IMR-90 (cell line): ENCODE data around the gene NRG4. TPM values are rescaled to one million over a fixed set of nuclear protein-coding genes. Genes with fewer than 3 reads are reported as not detected.

Experiments used
- ATAC-seq: fragments of 200-7000 bp; cut with Tn5 transposase; 2 replicates; pipeline ENCODE4 v1.9.1; 2020; ENCODE audit warnings: low read depth, mild to moderate bottlenecking, moderate library complexity
- BruUV-seq: library from RNA; stranded (reverse); fragments of 400-500 nt; replicated peaks from 2 replicates; lab custom pipeline; 2021; lab: Mats Ljungman, UMichigan
- CTCF ChIA-PET: fragments of 300-600 bp; formaldehyde crosslinking; extraction: SDS; loops from one replicate; lab custom pipeline; 2021; ENCODE audit warnings: antibody characterized with exemption; lab: Yijun Ruan, JAX
- POLR2A ChIA-PET: fragments of 300-600 bp; sonication (Branson Sonifier 250); formaldehyde crosslinking; loops from one replicate; lab custom pipeline; 2022; ENCODE audit warnings: antibody characterized with exemption; ENCODE audit not compliant: unreplicated experiment; lab: Charles Lee
- DNase-seq: peaks from one replicate; pipeline ENCODE4 v3.0.0; 2013
- H2AFZ ChIP-seq: replicated peaks from 2 replicates; pipeline ENCODE3; 2013; ENCODE audit warnings: low read length, mild to moderate bottlenecking; ENCODE audit not compliant: poor library complexity
- H2AK5ac ChIP-seq: 2 replicates; pipeline ENCODE4 v1.6.1; 2013; ENCODE audit warnings: low read depth, low read length, inconsistent platforms
- H2AK9ac ChIP-seq: replicated peaks from 2 replicates; pipeline ENCODE3; 2013; ENCODE audit warnings: mild to moderate bottlenecking, low read depth, low read length, moderate library complexity; ENCODE audit not compliant: poor library complexity
- H2BK120ac ChIP-seq: 2 replicates; pipeline ENCODE4 v1.6.1; 2013; ENCODE audit warnings: low read depth, low read length, inconsistent platforms
- H2BK15ac ChIP-seq: 3 replicates; pipeline ENCODE4 v1.6.1; 2013; ENCODE audit warnings: low read depth, low read length, inconsistent platforms
- H2BK20ac ChIP-seq: 2 replicates; pipeline ENCODE4 v1.6.1; 2013; ENCODE audit warnings: low read depth, mild to moderate bottlenecking, inconsistent platforms, low read length, moderate library complexity
- H2BK5ac ChIP-seq: 2 replicates; pipeline ENCODE4 v1.6.1; 2013; ENCODE audit warnings: mild to moderate bottlenecking, low read depth, low read length, inconsistent platforms; ENCODE audit not compliant: poor library complexity, severe bottlenecking
- H3K14ac ChIP-seq: replicated peaks from 2 replicates; pipeline ENCODE4 v1.6.1; 2013; ENCODE audit warnings: low read depth, low read length, inconsistent platforms
- H3K18ac ChIP-seq: 2 replicates; pipeline ENCODE4 v1.6.1; 2013; ENCODE audit warnings: low read depth, low read length, control low read depth
- H3K23ac ChIP-seq: 2 replicates; pipeline ENCODE4 v1.6.1; 2013; ENCODE audit warnings: low read depth, low read length, inconsistent platforms
- H3K27ac ChIP-seq: 2 replicates; pipeline ENCODE4 v1.5.1; 2013; ENCODE audit warnings: mild to moderate bottlenecking, control low read depth, low read length; ENCODE audit not compliant: insufficient read depth
- H3K27me3 ChIP-seq: 2 replicates; pipeline ENCODE4 v1.6.1; 2013; ENCODE audit warnings: low read length; ENCODE audit not compliant: control insufficient read depth, insufficient read depth
- H3K36me3 ChIP-seq: 2 replicates; pipeline ENCODE4 v1.6.1; 2013; ENCODE audit warnings: low read length, mixed read lengths; ENCODE audit not compliant: control insufficient read depth, insufficient read depth
- H3K4ac ChIP-seq: 2 replicates; pipeline ENCODE4 v1.6.1; 2013; ENCODE audit warnings: low read depth, low read length, inconsistent platforms
- H3K4me1 ChIP-seq: 2 replicates; pipeline ENCODE4 v1.6.1; 2013; ENCODE audit warnings: low read length, mixed read lengths; ENCODE audit not compliant: control insufficient read depth, insufficient read depth
- H3K4me2 ChIP-seq: 2 replicates; pipeline ENCODE4 v1.6.1; 2013; ENCODE audit warnings: low read depth, mild to moderate bottlenecking, control low read depth, low read length, moderate library complexity
- H3K4me3 ChIP-seq: 2 replicates; pipeline ENCODE4 v1.5.1; 2013; ENCODE audit warnings: low read depth, mild to moderate bottlenecking, control low read depth, low read length, moderate library complexity; ENCODE audit not compliant: insufficient read depth
- H3K56ac ChIP-seq: 2 replicates; pipeline ENCODE4 v1.6.1; 2013; ENCODE audit warnings: low read length, inconsistent platforms; ENCODE audit not compliant: insufficient read depth; ENCODE audit errors: extremely low read depth
- H3K79me1 ChIP-seq, 2 experiments: 2 replicates each; pipeline ENCODE4 v1.6.1; 2013; ENCODE audit warnings: low read length in 2 of 2, inconsistent platforms in 1 of 2, low read depth in 1 of 2
- H3K9ac ChIP-seq: 2 replicates; pipeline ENCODE4 v1.6.1; 2013; ENCODE audit warnings: low read depth, low read length, control low read depth
- H3K9me1 ChIP-seq: 2 replicates; pipeline ENCODE4 v1.6.1; 2013; ENCODE audit warnings: low read length, inconsistent platforms; ENCODE audit not compliant: insufficient read depth
- H3K9me3 ChIP-seq: 2 replicates; pipeline ENCODE4 v1.6.1; 2013; ENCODE audit warnings: low read length; ENCODE audit not compliant: control insufficient read depth, insufficient read depth
- H4K20me1 ChIP-seq: 2 replicates; pipeline ENCODE4 v1.6.1; 2013; ENCODE audit warnings: low read length, inconsistent platforms; ENCODE audit not compliant: insufficient read depth
- H4K5ac ChIP-seq: 2 replicates; pipeline ENCODE4 v1.6.1; 2013; ENCODE audit warnings: mild to moderate bottlenecking, low read depth, low read length, control low read depth
- H4K8ac ChIP-seq, 2 experiments: 2 replicates each; pipeline ENCODE4 v1.6.1; 2013; ENCODE audit warnings: low read depth in 2 of 2, low read length in 2 of 2, control low read depth in 1 of 2, inconsistent platforms in 1 of 2
- H4K91ac ChIP-seq: 2 replicates; pipeline ENCODE4 v1.6.1; 2013; ENCODE audit warnings: low read depth, low read length, inconsistent platforms; ENCODE audit not compliant: insufficient read depth
- BHLHE40 ChIP-seq: fragments of 150-350 bp; IDR thresholded peaks from 2 replicates; pipeline ENCODE4 v1.6.1; 2016; ENCODE audit warnings: mild to moderate bottlenecking, low read depth, low read length
- CEBPB ChIP-seq: IDR thresholded peaks from 2 replicates; pipeline ENCODE4 v1.6.1; 2012; ENCODE audit warnings: low read depth, low read length, improper control_type of control experiment
- CHD1 ChIP-seq: IDR thresholded peaks from 2 replicates; pipeline ENCODE4 v1.6.1; 2012; ENCODE audit warnings: low read depth, low read length, improper control_type of control experiment
- CTCF ChIP-seq: conservative IDR thresholded peaks from 2 replicates; pipeline ENCODE4 v1.5.1; 2012; ENCODE audit warnings: mild to moderate bottlenecking, low read depth, low read length, improper control_type of control experiment
- ELK1 ChIP-seq: fragments of 150-350 bp; IDR thresholded peaks from 2 replicates; pipeline ENCODE4 v1.6.1; 2016; ENCODE audit warnings: low read depth, mild to moderate bottlenecking, low read length, moderate library complexity, borderline replicate concordance
- FOS ChIP-seq: fragments of 150-350 bp; IDR thresholded peaks from 2 replicates; pipeline ENCODE4 v1.6.1; 2016; ENCODE audit warnings: low read depth, low read length
- MAFK ChIP-seq: IDR thresholded peaks from 2 replicates; pipeline ENCODE4 v1.6.1; 2012; ENCODE audit warnings: low read depth, low read length, improper control_type of control experiment
- MAZ ChIP-seq: IDR thresholded peaks from 2 replicates; pipeline ENCODE4 v1.6.1; 2012; ENCODE audit warnings: low read depth, mild to moderate bottlenecking, low read length, improper control_type of control experiment, moderate library complexity, borderline replicate concordance
- MXI1 ChIP-seq: IDR thresholded peaks from 2 replicates; pipeline ENCODE4 v1.6.1; 2012; ENCODE audit warnings: low read depth, mild to moderate bottlenecking, low read length, moderate library complexity, borderline replicate concordance
- NFE2L2 ChIP-seq: fragments of 150-350 bp; IDR thresholded peaks from 2 replicates; pipeline ENCODE4 v1.6.1; 2016; ENCODE audit warnings: low read depth, mild to moderate bottlenecking, low read length
- POLR2A ChIP-seq: IDR thresholded peaks from 2 replicates; pipeline ENCODE4 v1.6.1; 2012; ENCODE audit warnings: mild to moderate bottlenecking, low read depth, low read length
- RAD21 ChIP-seq: IDR thresholded peaks from 2 replicates; pipeline ENCODE4 v1.6.1; 2012; ENCODE audit warnings: low read length, improper control_type of control experiment
- RCOR1 ChIP-seq: IDR thresholded peaks from 2 replicates; pipeline ENCODE4 v1.6.1; 2012; ENCODE audit warnings: mild to moderate bottlenecking, low read length, improper control_type of control experiment; ENCODE audit not compliant: insufficient replicate concordance
- RFX5 ChIP-seq: IDR thresholded peaks from 2 replicates; pipeline ENCODE4 v1.8.0; 2012; ENCODE audit warnings: low read depth, mild to moderate bottlenecking, low read length, moderate library complexity
- SMC3 ChIP-seq: fragments of 150-350 bp; IDR thresholded peaks from 2 replicates; pipeline ENCODE4 v1.6.1; 2016; ENCODE audit warnings: low read depth, mild to moderate bottlenecking, antibody characterized with exemption, low read length, moderate library complexity
- USF2 ChIP-seq: fragments of 150-350 bp; IDR thresholded peaks from 2 replicates; pipeline ENCODE4 v1.6.1; 2017; ENCODE audit warnings: mild to moderate bottlenecking, antibody characterized with exemption, low read length, low read depth
- WGBS, 2 experiments: methylation state at CpG; one replicate each; pipeline versions ENCODE4 v1.1.5 to v1.1.7; 2013; ENCODE audit warnings: missing lambda C conversion rate in 2 of 2; ENCODE audit not compliant: insufficient read length in 1 of 2; ENCODE audit errors: extremely low coverage in 2 of 2; 5-methylcytosine and 5-hydroxymethylcytosine counted together
- dilution Hi-C: fragments of 300-500 bp; cut with HindIII; formaldehyde crosslinking; loops from one replicate; pipeline ENCODE4 v1.14.3; 2018; ENCODE audit warnings: low sequenced_read_pairs; ENCODE audit not compliant: unreplicated experiment
- in situ Hi-C: fragments of 300-500 bp; cut with MboI; formaldehyde crosslinking; loops from 3 replicates; pipeline ENCODE4 v1.14.3; 2019; ENCODE audit warnings: low sequenced_read_pairs, inconsistent platforms, mixed read lengths
- intact Hi-C: fragments of 100-400 bp; cut with micrococcal nuclease; formaldehyde crosslinking; loops from 2 replicates; pipeline ENCODE4 v1.10.0; 2022
- polyA plus RNA-seq, 3 experiments: library from polyadenylated mRNA; depleted of rRNA; stranded (reverse); fragments of >200 nt; gene quantifications; 2 replicates each; pipeline ENCODE4 v1.2.3, GENCODE V29; 2012; ENCODE audit warnings: low replicate concordance in 1 of 3
- total RNA-seq: library from RNA; depleted of rRNA; stranded (reverse); fragments of >200 nt; gene quantifications from 2 replicates; pipeline ENCODE4 v1.2.3, GENCODE V29; 2012

The NRG4 gene
- total and polyA plus RNA-seq, 2 of the 4 experiments (the other 2 are of a cell fraction), result not detected

GRCh38 chr15:75895731-75896130 lies 116.5 kb downstream of the NRG4 start:
- H3K4me1 ChIP-seq, result peaks cover 7% of the 10 kb centered on the region
- H3K36me3 ChIP-seq, result peaks cover 12% of the 10 kb centered on the region
- H4K5ac ChIP-seq, result no peak overlapping the region
- POLR2A ChIA-PET, result interaction anchor here (0.6 kb wide), 1 partner anchor 55 kb away, joined by 4 read pairs; no protein-coding TSS in a partner anchor
- peaks cover 4% of the 10 kb centered on the region; the same call in 1 of the 2 replicates for H4K20me1 ChIP-seq
- TF ChIP-seq RFX5 (no peak), CEBPB (no peak), MAZ (no peak), CTCF (no peak), FOS (no peak), CHD1 (no peak), RAD21 (no peak), USF2 (no peak), ELK1 (no peak), MAFK (no peak), BHLHE40 (no peak), SMC3 (no peak), POLR2A (no peak), NFE2L2 (no peak), MXI1 (no peak), RCOR1 (no peak)
- H3K79me1 ChIP-seq, result peaks cover 8 to 22% of the 10 kb centered on the region in 2 experiments; a peak in 3 of 4 replicates
- intact Hi-C loops, result no loop called here
- H3K9me1 ChIP-seq, result peaks cover 6% of the 10 kb centered on the region; the same call in 1 of the 2 replicates
- no TSS peak for BruUV-seq
- H3K56ac ChIP-seq, result no peak overlapping the region
- no peak overlapping the region for H3K23ac ChIP-seq
- no peak overlapping the region for H2AK5ac ChIP-seq
- no peak overlapping the region for H2AK9ac ChIP-seq
- no peak overlapping the region for H3K18ac ChIP-seq
- in situ Hi-C loops, result no loop called here
- DNase-seq (no peak), ATAC-seq (no peak)
- H2BK120ac ChIP-seq, result no peak overlapping the region
- H2AFZ ChIP-seq, result no peak overlapping the region
- CTCF ChIA-PET, result no interaction called here
- dilution Hi-C loops, result no loop called here
- H4K8ac ChIP-seq, result no peak overlapping the region
- no peaks in the 10 kb centered on the region for H3K27me3 ChIP-seq
- H2BK20ac ChIP-seq, result no peak overlapping the region
- no peak overlapping the region for H3K4me3 ChIP-seq
- H3K9me3 ChIP-seq, result no peaks in the 10 kb centered on the region
- no peak overlapping the region for H3K4ac ChIP-seq
- no peak overlapping the region for H3K14ac ChIP-seq
- H2BK5ac ChIP-seq, result no peak overlapping the region
- WGBS, 2 experiments, result no CpG with 5 or more reads among the region's 2 CpGs
- no peak overlapping the region for H3K9ac ChIP-seq
- no peak overlapping the region for H3K27ac ChIP-seq
- H4K91ac ChIP-seq, result no peak overlapping the region
- H3K4me2 ChIP-seq, result no peak overlapping the region
- H2BK15ac ChIP-seq, result no peak overlapping the region
